Measurements from ENCODE around the gene PRR33.

The PRR33 gene

DNA sequence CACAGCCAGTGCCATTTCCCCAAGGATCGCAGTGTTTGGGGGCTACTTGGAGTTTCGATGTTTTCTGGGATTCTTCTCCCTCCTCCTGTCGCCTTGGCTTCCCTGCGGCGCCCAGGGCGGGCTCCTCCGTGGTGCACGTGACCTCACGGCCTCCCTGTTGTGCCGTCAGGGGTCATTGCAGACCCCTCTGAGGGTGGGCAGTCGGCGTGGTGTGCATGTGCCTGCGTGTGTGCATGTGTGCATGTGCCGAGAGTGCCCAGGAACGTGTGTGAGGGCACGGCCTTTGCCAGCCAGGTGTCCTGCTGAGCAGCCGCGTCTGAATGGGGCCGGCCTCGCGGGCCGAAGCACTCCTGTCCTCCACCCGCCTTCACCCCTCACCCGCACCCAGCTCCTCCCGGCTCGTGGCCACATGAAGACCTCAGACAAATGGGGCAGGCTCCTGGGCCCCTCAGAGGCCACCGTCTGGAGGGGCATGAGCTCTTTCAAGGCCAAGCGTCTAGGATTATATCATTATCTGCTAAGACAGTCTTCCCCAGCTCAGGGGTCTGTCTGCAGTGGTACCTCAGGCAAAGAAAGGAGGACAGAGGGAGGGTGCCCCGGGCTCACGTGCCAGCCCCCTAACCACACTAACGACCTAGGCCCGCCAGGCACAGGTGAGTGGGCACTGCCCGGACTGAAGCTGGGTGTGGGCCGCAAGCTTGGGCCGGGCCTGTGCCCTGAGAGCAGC is 46.1 kb upstream of the PRR33 start:
- H3K4me3 ChIP-seq (ENCODE audit: low read length) = no peak overlapping the region

DNA sequence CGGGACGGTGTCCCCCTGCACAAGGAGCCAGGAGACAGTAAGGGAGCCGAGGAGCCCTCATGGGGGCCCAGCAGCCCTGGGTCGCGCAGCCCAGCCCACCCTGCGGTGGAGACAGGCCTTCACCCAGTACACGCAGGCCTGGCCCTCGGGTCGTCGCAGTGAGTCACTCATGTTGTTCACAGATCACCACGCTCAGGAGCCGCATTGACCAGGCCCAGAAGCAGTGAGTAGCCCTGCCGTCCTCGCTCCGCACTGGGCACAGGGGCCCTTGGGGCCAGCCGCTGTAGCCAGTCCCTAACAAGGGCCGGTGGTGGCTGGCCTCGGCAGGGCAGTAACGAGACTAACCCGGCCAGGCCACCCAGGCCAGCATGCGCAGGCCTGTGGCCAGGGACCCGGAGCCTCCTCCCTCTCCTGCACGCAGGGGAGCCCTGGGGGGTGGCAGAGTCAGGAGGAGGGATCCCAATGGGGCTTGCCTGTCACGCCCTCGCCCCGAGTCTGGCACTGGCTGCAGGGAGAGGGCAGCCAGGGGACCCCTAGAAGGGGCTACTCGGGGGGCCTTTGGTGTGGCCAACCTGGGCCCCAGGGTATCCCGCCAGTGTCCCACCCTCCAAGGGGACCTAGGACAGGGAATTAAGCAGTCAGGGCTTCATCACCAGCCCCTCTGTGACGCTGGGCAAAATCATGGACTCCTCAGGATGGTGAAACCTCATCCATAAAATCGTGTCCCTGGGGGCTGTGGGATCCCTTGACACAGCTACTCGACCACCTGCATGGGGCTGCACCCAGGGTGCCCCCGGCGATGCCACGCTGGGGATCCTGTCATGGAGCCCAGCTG is 45.3 kb upstream of the PRR33 start:
- no peak overlapping the region for H3K27ac ChIP-seq (ENCODE audit: low read length)
- H3K36me3 ChIP-seq (replicated peaks; ENCODE audit: low read depth, low read length) = no peaks in the 10 kb centered on the region
- no peak overlapping the region for H3K4me2 ChIP-seq (ENCODE audit: low read length)
- no peaks in the 10 kb centered on the region for H3K4me1 ChIP-seq (ENCODE audit: low read length)
- no peaks in the 10 kb centered on the region for H4K20me1 ChIP-seq (ENCODE audit: insufficient read depth, low read length)
- no peak overlapping the region for H2AFZ ChIP-seq (ENCODE audit: low read depth, low read length)
- no peaks in the 10 kb centered on the region for H3K27me3 ChIP-seq (ENCODE audit: low read depth, low read length)
- H3K4me3 ChIP-seq (ENCODE audit: low read length) = no peak overlapping the region
- H3K79me2 ChIP-seq (ENCODE audit: low read length) = no peaks in the 10 kb centered on the region
- no peak for TF ChIP-seq EZH2phosphoT487 (IDR thresholded peaks at IDR 0.05; ENCODE audit: low read depth)
- TF ChIP-seq, protein P1, sequence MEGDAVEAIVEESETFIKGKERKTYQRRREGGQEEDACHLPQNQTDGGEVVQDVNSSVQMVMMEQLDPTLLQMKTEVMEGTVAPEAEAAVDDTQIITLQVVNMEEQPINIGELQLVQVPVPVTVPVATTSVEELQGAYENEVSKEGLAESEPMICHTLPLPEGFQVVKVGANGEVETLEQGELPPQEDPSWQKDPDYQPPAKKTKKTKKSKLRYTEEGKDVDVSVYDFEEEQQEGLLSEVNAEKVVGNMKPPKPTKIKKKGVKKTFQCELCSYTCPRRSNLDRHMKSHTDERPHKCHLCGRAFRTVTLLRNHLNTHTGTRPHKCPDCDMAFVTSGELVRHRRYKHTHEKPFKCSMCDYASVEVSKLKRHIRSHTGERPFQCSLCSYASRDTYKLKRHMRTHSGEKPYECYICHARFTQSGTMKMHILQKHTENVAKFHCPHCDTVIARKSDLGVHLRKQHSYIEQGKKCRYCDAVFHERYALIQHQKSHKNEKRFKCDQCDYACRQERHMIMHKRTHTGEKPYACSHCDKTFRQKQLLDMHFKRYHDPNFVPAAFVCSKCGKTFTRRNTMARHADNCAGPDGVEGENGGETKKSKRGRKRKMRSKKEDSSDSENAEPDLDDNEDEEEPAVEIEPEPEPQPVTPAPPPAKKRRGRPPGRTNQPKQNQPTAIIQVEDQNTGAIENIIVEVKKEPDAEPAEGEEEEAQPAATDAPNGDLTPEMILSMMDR (IDR thresholded peaks at IDR 0.05; ENCODE audit: low read depth, low read length) = no peak
- no peak overlapping the region for H3K9ac ChIP-seq (ENCODE audit: low read length)
- H3K9me3 ChIP-seq (ENCODE audit: insufficient read depth, low read length) = no peaks in the 10 kb centered on the region

More for the DNA sequence above, 46.1 kb upstream of the PRR33 start:
- Histone ChIP-seq H3K36me3 (replicated peaks; ENCODE audit: low read depth, low read length) (no peaks in the 10 kb centered on the region), H3K27me3 (ENCODE audit: low read depth, low read length) (no peaks in the 10 kb centered on the region), H3K4me1 (ENCODE audit: low read length) (no peaks in the 10 kb centered on the region), H3K27ac (ENCODE audit: low read length) (no peak overlapping the region), H3K79me2 (ENCODE audit: low read length) (no peaks in the 10 kb centered on the region), H3K9ac (ENCODE audit: low read length) (no peak overlapping the region), H2AFZ (ENCODE audit: low read depth, low read length) (no peak overlapping the region), H4K20me1 (ENCODE audit: insufficient read depth, low read length) (no peaks in the 10 kb centered on the region), H3K9me3 (ENCODE audit: insufficient read depth, low read length) (no peaks in the 10 kb centered on the region), H3K4me2 (ENCODE audit: low read length) (no peak overlapping the region)
- TF ChIP-seq, protein P1 (IDR thresholded peaks at IDR 0.05; ENCODE audit: low read depth, low read length) = no peak
- TF ChIP-seq EZH2phosphoT487 (IDR thresholded peaks at IDR 0.05; ENCODE audit: low read depth) = no peak

DNA sequence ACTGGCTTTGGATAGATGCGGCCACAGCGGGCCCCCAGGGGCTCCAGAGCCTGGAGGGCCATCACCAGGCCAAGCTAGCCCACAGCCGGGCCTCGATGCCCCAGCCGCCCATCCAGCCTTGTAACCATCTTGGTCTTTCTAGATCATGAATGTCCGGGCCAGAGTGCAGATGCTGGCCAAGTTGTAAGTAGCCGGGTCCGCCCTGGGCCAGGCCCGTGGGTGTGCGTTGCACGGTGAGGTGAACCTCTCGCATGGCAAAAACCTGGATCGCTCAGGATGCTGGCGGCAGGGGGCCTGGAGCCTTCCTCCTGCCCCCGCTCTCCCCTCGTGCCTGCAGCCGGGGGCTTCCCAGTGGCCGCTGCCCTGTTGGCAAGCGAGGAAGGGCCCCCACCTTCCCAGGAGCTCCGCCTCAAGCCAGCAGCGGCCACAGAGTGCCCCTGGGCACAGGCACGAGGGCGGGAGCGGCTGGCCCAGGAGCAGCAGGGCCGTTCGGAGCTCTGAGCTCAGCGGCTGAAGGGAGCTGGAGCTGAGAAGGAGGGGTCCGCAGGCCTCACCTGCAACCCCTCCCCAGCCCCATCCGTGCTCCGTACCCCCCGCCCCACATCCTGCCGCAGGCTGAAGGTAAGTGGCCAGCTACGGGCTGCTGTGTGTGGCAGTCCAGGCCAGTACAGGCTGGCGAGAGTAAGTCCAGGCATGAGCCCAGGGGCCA is 44.5 kb upstream of the PRR33 start:
- Histone ChIP-seq H2AFZ (ENCODE audit: low read depth, low read length) (no peak overlapping the region), H4K20me1 (ENCODE audit: insufficient read depth, low read length) (no peaks in the 10 kb centered on the region), H3K36me3 (replicated peaks; ENCODE audit: low read depth, low read length) (no peaks in the 10 kb centered on the region), H3K27ac (ENCODE audit: low read length) (no peak overlapping the region), H3K4me1 (ENCODE audit: low read length) (no peaks in the 10 kb centered on the region), H3K4me3 (ENCODE audit: low read length) (no peak overlapping the region), H3K4me2 (ENCODE audit: low read length) (no peak overlapping the region), H3K27me3 (ENCODE audit: low read depth, low read length) (0 out of 2 replicates have a peak, but pooled peaks cover 2% of the 10 kb centered on the region), H3K9me3 (ENCODE audit: insufficient read depth, low read length) (no peaks in the 10 kb centered on the region), H3K9ac (ENCODE audit: low read length) (no peak overlapping the region), H3K79me2 (ENCODE audit: low read length) (no peaks in the 10 kb centered on the region)
- no peak for TF ChIP-seq EZH2phosphoT487 (IDR thresholded peaks at IDR 0.05; ENCODE audit: low read depth)
- TF ChIP-seq, protein P1 (IDR thresholded peaks at IDR 0.05; ENCODE audit: low read depth, low read length) = no peak

Measured in OCI-LY3 (cell line).